ENCODE measurements around the gene PSMB9. TPM values are rescaled to one million over a fixed set of nuclear protein-coding genes. Genes with fewer than 3 reads are reported as not detected.
A peak's percentile ranks its signal among the peaks of the same experiment; 100 is the strongest.

Gene PSMB9
- total RNA-seq, 2 donors from 2014 or later: 43.0 to 66.0 TPM

DNA sequence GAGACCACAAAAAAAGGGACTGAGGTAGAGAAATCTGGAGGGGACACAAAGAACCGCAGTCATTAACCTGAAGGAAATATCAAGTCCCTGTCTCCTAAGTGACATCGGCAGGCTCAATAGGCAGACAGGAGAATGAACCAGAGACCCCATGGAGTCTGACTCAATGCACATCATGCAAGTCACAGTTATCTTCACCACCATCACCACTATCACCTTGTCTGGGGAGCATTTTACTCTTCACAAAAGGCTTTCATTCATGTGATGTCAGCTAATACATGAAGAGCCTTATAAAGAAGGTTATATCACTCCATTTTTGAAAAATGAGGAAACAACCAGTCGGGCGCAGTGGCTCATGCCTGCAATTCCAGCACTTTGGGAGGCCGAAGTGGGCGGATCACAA, 4.9 kb upstream of the PSMB9 start:
- intact Hi-C loops (cut with DNase I): no loop called here
- H3K27me3 ChIP-seq: no peaks in the 10 kb centered on the region
- no peak overlapping the region for H3K9ac ChIP-seq (ENCODE audit: low read depth in 2 of 2, low read length in 2 of 2)
- H3K27ac ChIP-seq: no peak overlapping the region
- TF ChIP-seq, protein P1, sequence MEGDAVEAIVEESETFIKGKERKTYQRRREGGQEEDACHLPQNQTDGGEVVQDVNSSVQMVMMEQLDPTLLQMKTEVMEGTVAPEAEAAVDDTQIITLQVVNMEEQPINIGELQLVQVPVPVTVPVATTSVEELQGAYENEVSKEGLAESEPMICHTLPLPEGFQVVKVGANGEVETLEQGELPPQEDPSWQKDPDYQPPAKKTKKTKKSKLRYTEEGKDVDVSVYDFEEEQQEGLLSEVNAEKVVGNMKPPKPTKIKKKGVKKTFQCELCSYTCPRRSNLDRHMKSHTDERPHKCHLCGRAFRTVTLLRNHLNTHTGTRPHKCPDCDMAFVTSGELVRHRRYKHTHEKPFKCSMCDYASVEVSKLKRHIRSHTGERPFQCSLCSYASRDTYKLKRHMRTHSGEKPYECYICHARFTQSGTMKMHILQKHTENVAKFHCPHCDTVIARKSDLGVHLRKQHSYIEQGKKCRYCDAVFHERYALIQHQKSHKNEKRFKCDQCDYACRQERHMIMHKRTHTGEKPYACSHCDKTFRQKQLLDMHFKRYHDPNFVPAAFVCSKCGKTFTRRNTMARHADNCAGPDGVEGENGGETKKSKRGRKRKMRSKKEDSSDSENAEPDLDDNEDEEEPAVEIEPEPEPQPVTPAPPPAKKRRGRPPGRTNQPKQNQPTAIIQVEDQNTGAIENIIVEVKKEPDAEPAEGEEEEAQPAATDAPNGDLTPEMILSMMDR (IDR thresholded peaks at IDR 0.05): no peak
- DNase-seq: no peak
- H3K9me3 ChIP-seq: no peaks in the 10 kb centered on the region
- H3K4me3 ChIP-seq: no peak overlapping the region
- H3K36me3 ChIP-seq: peaks cover 26% of the 10 kb centered on the region
- peaks cover 16% of the 10 kb centered on the region for H3K4me1 ChIP-seq

- peaks cover 16% of the 10 kb centered on the region for H3K4me1 ChIP-seq
- no peaks in the 10 kb centered on the region for H3K27me3 ChIP-seq
- peak overlapping the region; percentile 97 for H3K4me3 ChIP-seq
- intact Hi-C loops (cut with DNase I): no loop called here
- peaks cover 26% of the 10 kb centered on the region for H3K36me3 ChIP-seq
- TF ChIP-seq, protein P1 (IDR thresholded peaks at IDR 0.05): no peak
- no peak for DNase-seq
- H3K9me3 ChIP-seq: no peaks in the 10 kb centered on the region
- H3K27ac ChIP-seq: no peak overlapping the region
- H3K9ac ChIP-seq (ENCODE audit: low read depth in 2 of 2, low read length in 2 of 2): peak overlapping the region in 1 of 2 donors; percentile 99
These were observed 3.0 kb upstream of the PSMB9 start for GRCh38 chr6:32851025-32851424.

- peak overlapping the region; percentile 97 for H3K4me3 ChIP-seq
- peak overlapping the region; percentile 99 to 100 for H3K9ac ChIP-seq (ENCODE audit: low read depth in 2 of 2, low read length in 2 of 2)
- H3K27ac ChIP-seq: peak overlapping the region; percentile 100
- H3K4me1 ChIP-seq: peaks cover 10% of the 10 kb centered on the region
- intact Hi-C loops (cut with DNase I): no loop called here
- H3K36me3 ChIP-seq: peaks cover 19% of the 10 kb centered on the region
- TF ChIP-seq, protein P1 (IDR thresholded peaks at IDR 0.05): no peak
- no peaks in the 10 kb centered on the region for H3K27me3 ChIP-seq
- DNase-seq: peak; percentile 68
- H3K9me3 ChIP-seq: no peaks in the 10 kb centered on the region
These were observed 1.8 kb upstream of the PSMB9 start for GRCh38 chr6:32852018-32852843.

- Histone ChIP-seq H3K9me3 (no peaks in the 10 kb centered on the region), H3K27ac (peak overlapping the region; percentile 100), H3K4me3 (peak overlapping the region; percentile 97), H3K4me1 (peaks cover 10% of the 10 kb centered on the region), H3K9ac (ENCODE audit: low read depth in 2 of 2, low read length in 2 of 2) (peak overlapping the region; percentile 99 to 100), H3K27me3 (no peaks in the 10 kb centered on the region), H3K36me3 (peaks cover 17% of the 10 kb centered on the region)
- intact Hi-C loops (cut with DNase I): no loop called here
- DNase-seq: peak; percentile 45
- TF ChIP-seq, protein P1 (IDR thresholded peaks at IDR 0.05): no peak
These were observed 1.0 kb upstream of the PSMB9 start for GRCh38 chr6:32852844-32853540.

DNA sequence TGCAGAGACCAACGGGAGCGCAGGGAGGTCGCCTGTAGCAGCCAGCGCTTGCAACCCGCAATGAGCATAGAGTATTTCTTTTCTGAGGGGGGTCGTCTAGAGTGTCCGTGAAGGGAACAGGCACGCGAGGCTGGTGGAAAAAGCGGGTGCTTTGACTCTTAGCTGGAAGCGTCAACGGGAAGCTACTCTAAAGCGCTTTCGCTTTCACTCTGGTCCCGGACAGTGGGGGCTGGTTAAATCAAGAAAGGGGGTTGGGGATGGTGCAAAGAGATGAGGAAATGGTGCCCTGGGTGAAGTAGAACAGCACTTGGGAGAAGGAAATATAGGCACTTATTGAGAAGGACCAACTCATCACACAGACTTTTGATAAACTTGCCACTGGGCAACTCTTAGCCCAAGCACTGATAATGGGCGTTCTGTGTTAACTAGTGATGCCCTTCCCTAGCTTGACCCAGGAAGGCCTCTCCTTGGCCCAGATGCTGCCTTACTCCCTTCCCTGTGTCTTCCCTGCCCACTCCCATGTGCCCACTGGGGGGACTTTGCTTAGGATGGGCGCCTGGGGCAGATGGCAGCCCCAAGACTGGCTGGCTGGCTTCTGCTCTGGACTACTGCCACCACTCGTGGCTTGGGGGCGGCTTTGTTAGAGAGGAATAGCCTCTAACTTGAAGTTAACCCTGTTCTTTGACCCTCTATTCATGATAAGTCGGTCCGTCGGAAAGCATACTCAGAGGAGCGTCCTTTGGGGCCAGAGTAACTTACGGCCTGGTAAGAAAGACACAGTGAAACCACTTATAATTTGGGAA, 585 bp downstream of the PSMB9 start:
- Histone ChIP-seq H3K9me3 (no peaks in the 10 kb centered on the region), H3K4me1 (peaks cover 10% of the 10 kb centered on the region), H3K27me3 (no peaks in the 10 kb centered on the region), H3K36me3 (peaks cover 23% of the 10 kb centered on the region), H3K4me3 (peak overlapping the region; percentile 97), H3K9ac (ENCODE audit: low read depth in 2 of 2, low read length in 2 of 2) (peak overlapping the region; percentile 99 to 100), H3K27ac (peak overlapping the region; percentile 100)
- intact Hi-C loops (cut with DNase I): loop anchor here (2.0 kb wide), 1 partner anchor 16 kb away; the partner anchor contains the start of gene TAP2
- peak; percentile 71 for DNase-seq
- TF ChIP-seq, protein P1 (IDR thresholded peaks at IDR 0.05): no peak
